CD4-positive, alpha-beta T cell (primary cell): ENCODE data around the gene CACHD1. TPM values are rescaled to one million over a fixed set of nuclear protein-coding genes. Genes with fewer than 3 reads are reported as not detected.

Experiments used
- ATAC-seq: fragments of 200-7000 bp; cut with Tn5 transposase; one replicate; pipeline ENCODE4 v1.10.0; 2022; ENCODE audit warnings: mild to moderate bottlenecking; ENCODE audit not compliant: poor library complexity
- CTCF ChIA-PET: fragments of 350-600 bp; sonication (Branson Sonifier 250); formaldehyde crosslinking; loops from one replicate; lab custom pipeline; 2021; ENCODE audit warnings: antibody characterized with exemption, inconsistent platforms; lab: Charles Lee
- POLR2A ChIA-PET: fragments of 350-600 bp; sonication (Branson Sonifier 250); formaldehyde crosslinking; loops from one replicate; lab custom pipeline; 2021; ENCODE audit warnings: antibody characterized with exemption, inconsistent platforms; lab: Charles Lee
- DNase-seq, 14 experiments: peaks; one replicate each; pipeline ENCODE4 v3.0.0-alpha.2; 2013 to 2020; ENCODE audit warnings: mixed read lengths in 2 of 14
- H3K27ac ChIP-seq, 2 donors: one replicate each; pipeline versions ENCODE4 v1.5.1 to v1.7.0; 2013; ENCODE audit warnings: low read length in 2 of 2, low read depth in 1 of 2, mild to moderate bottlenecking in 1 of 2
- H3K27me3 ChIP-seq, 2 experiments: 1 replicate in 1 of 2; 2 replicates in 1 of 2; pipeline versions ENCODE4 v1.6.1 to v1.7.0; 2013; ENCODE audit warnings: low read length in 2 of 2, control low read depth in 1 of 2, mild to moderate bottlenecking in 1 of 2, moderate library complexity in 1 of 2; ENCODE audit not compliant: insufficient read depth in 2 of 2, control insufficient read depth in 1 of 2
- H3K36me3 ChIP-seq: one replicate; pipeline ENCODE4 v1.6.1; 2013; ENCODE audit warnings: low read length, control low read depth; ENCODE audit not compliant: insufficient read depth
- H3K4me1 ChIP-seq: one replicate; pipeline ENCODE4 v1.6.1; 2013; ENCODE audit warnings: low read length, control low read depth; ENCODE audit not compliant: insufficient read depth
- H3K4me3 ChIP-seq: one replicate; pipeline ENCODE4 v1.5.1; 2013; ENCODE audit warnings: mild to moderate bottlenecking, low read length, moderate library complexity
- H3K9me3 ChIP-seq, 2 experiments: 1 replicate in 1 of 2; 2 replicates in 1 of 2; pipeline versions ENCODE4 v1.6.1 to v1.7.0; 2013; ENCODE audit warnings: low read length in 2 of 2, mild to moderate bottlenecking in 2 of 2, control low read depth in 1 of 2, moderate library complexity in 1 of 2; ENCODE audit not compliant: control insufficient read depth in 1 of 2, insufficient read depth in 1 of 2
- H3K27ac Mint-ChIP-seq: one replicate; pipeline ENCODE4 v1.8.0; 2020; ENCODE audit warnings: mixed read lengths
- H3K27me3 Mint-ChIP-seq: one replicate; pipeline ENCODE4 v1.8.0; 2021; ENCODE audit warnings: mixed read lengths
- H3K36me3 Mint-ChIP-seq: one replicate; pipeline ENCODE4 v1.8.0; 2021; ENCODE audit warnings: low read depth, mixed read lengths
- H3K4me1 Mint-ChIP-seq: one replicate; pipeline ENCODE4 v1.8.0; 2021; ENCODE audit warnings: low read depth, mixed read lengths
- H3K4me3 Mint-ChIP-seq: one replicate; pipeline ENCODE4 v1.8.0; 2020; ENCODE audit warnings: mild to moderate bottlenecking, mixed read lengths
- H3K9me3 Mint-ChIP-seq: one replicate; pipeline ENCODE4 v1.8.0; 2020; ENCODE audit warnings: mixed read lengths
- intact Hi-C, 2 experiments: fragments of 100-400 bp; cut with DNase I in 1 of 2; cut with micrococcal nuclease in 1 of 2; formaldehyde crosslinking; loops; one replicate each; pipeline versions ENCODE4 v1.15.1 to v1.9.0; 2023 to 2025; cut with DNase I, micrococcal nuclease
- polyA plus RNA-seq, 2 donors: library from polyadenylated mRNA; unstranded; fragments of 120-200 nt; gene quantifications; one replicate each; pipeline ENCODE4 v1.2.1, GENCODE V29; 2013
- total RNA-seq, 174 experiments: library from RNA in 2 of 174; stranded (reverse) in 2 of 174; gene quantifications; one replicate each; pipeline ENCODE4 v1.2.3 and lab custom pipeline; 2021 to 2026
- TF ChIP-seq, protein P1 (sequence below): fragments of 200-600 bp; IDR thresholded peaks from one replicate; pipeline ENCODE4 v1.8.0; 2022; ENCODE audit warnings: antibody characterized with exemption, mild to moderate bottlenecking

Gene CACHD1
- total RNA-seq (1 to 10 TPM; 6.2 to 7.1 TPM), total RNA-seq (lab: John Stamatoyannopoulos, UW) (0.80 to 10.4 (median 4.1) reads per million in 172 experiments)
- polyA plus RNA-seq (2013, experiment 1 of 2), result 1.6 TPM
- 1.6 TPM for polyA plus RNA-seq (2013, experiment 2 of 2)

DNA sequence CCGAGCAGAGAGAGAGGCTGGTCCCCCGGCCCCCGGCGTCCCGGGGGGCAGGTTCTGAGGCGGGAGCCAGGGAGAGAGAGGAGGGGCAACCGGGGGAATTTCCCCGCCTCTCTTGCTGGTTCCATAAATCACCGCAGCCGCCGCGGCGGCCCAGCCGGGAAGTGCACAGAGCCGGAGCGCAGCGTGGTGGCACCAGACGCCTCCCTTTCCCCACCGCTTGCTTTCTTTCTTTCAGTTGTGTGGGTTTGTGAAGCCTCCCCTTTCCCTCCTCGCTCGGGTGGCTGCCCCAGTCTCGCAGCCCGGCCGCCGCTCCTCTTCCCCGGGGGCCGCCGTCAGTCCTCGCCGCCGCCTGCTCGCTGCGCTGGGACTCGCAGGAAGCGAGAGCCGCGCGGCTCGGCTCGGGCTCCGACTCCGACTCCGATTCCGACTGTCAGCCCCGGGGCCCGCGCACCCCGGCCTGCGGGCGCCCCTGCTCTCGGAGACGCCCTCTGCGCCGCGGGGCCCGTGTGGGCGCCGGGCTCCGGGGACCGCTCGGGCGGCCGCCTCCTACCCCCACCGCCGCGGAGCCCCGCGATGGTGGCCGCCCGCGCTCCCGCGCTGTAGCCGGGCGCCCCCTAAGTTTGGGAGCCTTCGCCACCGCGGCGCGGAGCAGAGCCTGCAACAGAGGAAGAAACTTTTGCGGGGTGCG is at the start of gene CACHD1:
Gene CACHD1 (plus strand): TSS at position 153 of the 688 bp plus-strand sequence. CDS start 616 bp downstream, outside the sequence.
- no peak within 1 kb of the TSS for H3K27ac ChIP-seq
- H3K27me3 ChIP-seq, result peaks cover 14 to 31% of the 10 kb centered on the region in 2 experiments
- H3K4me1 Mint-ChIP-seq, result peaks cover 41% of the 10 kb centered on the region
- ATAC-seq (peak; percentile 86), DNase-seq (peak in 13 of 14 experiments; percentile 24 to 83 (median 52))
- peak within 1 kb of the TSS; percentile 92 for H3K4me3 Mint-ChIP-seq
- TF ChIP-seq, protein P1, sequence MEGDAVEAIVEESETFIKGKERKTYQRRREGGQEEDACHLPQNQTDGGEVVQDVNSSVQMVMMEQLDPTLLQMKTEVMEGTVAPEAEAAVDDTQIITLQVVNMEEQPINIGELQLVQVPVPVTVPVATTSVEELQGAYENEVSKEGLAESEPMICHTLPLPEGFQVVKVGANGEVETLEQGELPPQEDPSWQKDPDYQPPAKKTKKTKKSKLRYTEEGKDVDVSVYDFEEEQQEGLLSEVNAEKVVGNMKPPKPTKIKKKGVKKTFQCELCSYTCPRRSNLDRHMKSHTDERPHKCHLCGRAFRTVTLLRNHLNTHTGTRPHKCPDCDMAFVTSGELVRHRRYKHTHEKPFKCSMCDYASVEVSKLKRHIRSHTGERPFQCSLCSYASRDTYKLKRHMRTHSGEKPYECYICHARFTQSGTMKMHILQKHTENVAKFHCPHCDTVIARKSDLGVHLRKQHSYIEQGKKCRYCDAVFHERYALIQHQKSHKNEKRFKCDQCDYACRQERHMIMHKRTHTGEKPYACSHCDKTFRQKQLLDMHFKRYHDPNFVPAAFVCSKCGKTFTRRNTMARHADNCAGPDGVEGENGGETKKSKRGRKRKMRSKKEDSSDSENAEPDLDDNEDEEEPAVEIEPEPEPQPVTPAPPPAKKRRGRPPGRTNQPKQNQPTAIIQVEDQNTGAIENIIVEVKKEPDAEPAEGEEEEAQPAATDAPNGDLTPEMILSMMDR, result peak; percentile 40
- H3K9me3 ChIP-seq, result peaks cover 0 to 9% of the 10 kb centered on the region in 2 experiments
- no peaks in the 10 kb centered on the region for H3K36me3 ChIP-seq
- POLR2A ChIA-PET, result no interaction called here
- H3K4me1 ChIP-seq, result peaks cover 18% of the 10 kb centered on the region
- H3K27ac Mint-ChIP-seq, result peak within 1 kb of the TSS; percentile 62
- peak within 1 kb of the TSS; percentile 55 for H3K4me3 ChIP-seq
- peaks cover 43% of the 10 kb centered on the region for H3K27me3 Mint-ChIP-seq
- H3K9me3 Mint-ChIP-seq, result no peaks in the 10 kb centered on the region
- CTCF ChIA-PET, result no interaction called here
- intact Hi-C loops, result loop anchor here (2.0 to 10.0 kb wide), 7 partner anchors 37 to 352 kb away; no protein-coding TSS in a partner anchor
- peaks cover 4% of the 10 kb centered on the region for H3K36me3 Mint-ChIP-seq

DNA sequence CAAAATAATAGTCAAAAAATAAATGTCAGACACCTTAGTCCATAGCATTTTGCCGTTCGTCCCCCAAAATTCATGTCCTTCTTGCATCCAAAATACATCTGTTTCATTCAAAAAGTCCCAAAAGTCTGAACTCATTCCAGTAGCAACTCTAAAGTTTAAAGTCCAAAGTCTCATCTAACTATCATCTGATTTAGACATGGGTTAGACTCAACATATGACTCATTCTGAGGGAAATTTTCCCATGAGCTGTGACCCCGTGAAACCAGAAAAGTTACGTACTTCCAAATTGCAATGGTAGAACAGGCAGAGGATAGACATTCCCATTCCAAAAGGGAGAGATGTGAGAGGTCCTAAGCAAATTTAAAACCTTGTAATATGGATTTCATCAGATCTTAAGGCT is 48.6 kb upstream of the CACHD1 start:
- no peak overlapping the region for H3K4me3 ChIP-seq
- Mint-ChIP-seq H3K27me3 (no peaks in the 10 kb centered on the region), H3K9me3 (no peaks in the 10 kb centered on the region), H3K4me3 (no peak overlapping the region), H3K4me1 (no peaks in the 10 kb centered on the region), H3K36me3 (no peaks in the 10 kb centered on the region), H3K27ac (no peak overlapping the region)
- TF ChIP-seq, protein P1, result no peak
- ATAC-seq (no peak), DNase-seq (no peak)
- H3K9me3 ChIP-seq, result no peaks in the 10 kb centered on the region
- H3K4me1 ChIP-seq, result no peaks in the 10 kb centered on the region
- no peaks in the 10 kb centered on the region for H3K36me3 ChIP-seq
- intact Hi-C loops, result no loop called here
- ChIA-PET POLR2A (no interaction called here), CTCF (no interaction called here)
- no peak overlapping the region for H3K27ac ChIP-seq
- H3K27me3 ChIP-seq, result no peaks in the 10 kb centered on the region

DNA sequence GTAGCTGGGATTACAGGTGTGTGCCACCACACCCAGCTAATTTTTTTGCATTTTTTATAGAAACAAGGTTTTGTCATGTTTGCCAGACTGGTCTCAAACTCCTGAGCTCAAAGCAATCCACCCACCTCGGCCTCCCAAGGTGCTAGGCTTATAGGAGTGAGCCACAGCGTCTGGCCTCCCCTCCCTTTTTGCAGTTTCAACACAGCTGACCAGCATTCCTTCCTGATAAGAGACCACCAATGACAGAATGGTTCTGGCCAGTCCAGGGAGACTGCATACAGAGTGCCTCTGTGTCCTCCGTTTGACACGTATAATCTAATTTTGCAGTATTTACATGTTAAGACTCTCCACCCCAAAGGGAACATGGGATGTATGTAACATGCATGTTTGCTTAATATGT is 46.4 kb upstream of the CACHD1 start:
- Histone ChIP-seq H3K27ac (no peak overlapping the region), H3K9me3 (no peaks in the 10 kb centered on the region), H3K27me3 (no peaks in the 10 kb centered on the region), H3K36me3 (no peaks in the 10 kb centered on the region), H3K4me1 (no peaks in the 10 kb centered on the region), H3K4me3 (no peak overlapping the region)
- ChIA-PET POLR2A (no interaction called here), CTCF (no interaction called here)
- Mint-ChIP-seq H3K27me3 (no peaks in the 10 kb centered on the region), H3K4me1 (no peaks in the 10 kb centered on the region), H3K4me3 (no peak overlapping the region), H3K9me3 (no peaks in the 10 kb centered on the region), H3K27ac (no peak overlapping the region), H3K36me3 (no peaks in the 10 kb centered on the region)
- DNase-seq (no peak), ATAC-seq (no peak)
- intact Hi-C loops, result no loop called here
- TF ChIP-seq, protein P1, result no peak
